Medulla oblongata (tissue), 1 donor: ENCODE measurements around the gene DIP2C.
"Not testable (repeated sequence)": the region's sequence is repeated elsewhere in the genome, so short reads cannot be mapped to it uniquely, and the experiment has no call there.

Experiments used
- DNase-seq: peaks from one replicate; pipeline ENCODE4 v3.0.0-alpha.2; 2015; ENCODE audit errors: extremely low spot score

Gene DIP2C

GRCh38 chr10:613271-614138, 76.0 kb downstream of the DIP2C start:
- DNase-seq, result no peak

GRCh38 chr10:612696-613095, 76.8 kb downstream of the DIP2C start:
- no peak for DNase-seq

GRCh38 chr10:610642-611305, 78.7 kb downstream of the DIP2C start:
- not testable (repeated sequence) for DNase-seq

GRCh38 chr10:609868-610545, 79.5 kb downstream of the DIP2C start:
- DNase-seq, result no peak

- no peak for DNase-seq
Measured at GRCh38 chr10:609262-609658, 80.2 kb downstream of the DIP2C start.

- no peak for DNase-seq
Measured at GRCh38 chr10:608331-609261, 80.9 kb downstream of the DIP2C start.

- DNase-seq, result no peak
Measured at GRCh38 chr10:607545-608185, 81.8 kb downstream of the DIP2C start.

GRCh38 chr10:606762-607544, 82.5 kb downstream of the DIP2C start:
- no peak for DNase-seq

GRCh38 chr10:605632-606325, 83.7 kb downstream of the DIP2C start:
- DNase-seq, result no peak

- no peak for DNase-seq
Measured at GRCh38 chr10:604716-605631, 84.5 kb downstream of the DIP2C start.

- DNase-seq, result no peak
Measured at GRCh38 chr10:603745-604144, 85.7 kb downstream of the DIP2C start.

GRCh38 chr10:602391-603005, 87.0 kb downstream of the DIP2C start:
- DNase-seq, result no peak

- DNase-seq, result no peak
Measured at GRCh38 chr10:601660-601963, 87.9 kb downstream of the DIP2C start.

GRCh38 chr10:600876-601659, 88.4 kb downstream of the DIP2C start:
- no peak for DNase-seq

GRCh38 chr10:600234-600633, 89.2 kb downstream of the DIP2C start:
- DNase-seq, result no peak

GRCh38 chr10:599767-600166, 89.7 kb downstream of the DIP2C start:
- no peak for DNase-seq

GRCh38 chr10:598415-599170, 90.9 kb downstream of the DIP2C start:
- no peak for DNase-seq
